Body of pancreas (tissue), 4 donors: ENCODE data around the gene SAC3D1.

Source experiments
- POLR2A ChIP-seq, 3 donors: fragments of 450-650 bp; IDR thresholded peaks; one replicate each; pipeline ENCODE4 v1.6.1; 2016; ENCODE audit warnings: antibody characterized with exemption in 3 of 3, mild to moderate bottlenecking in 2 of 3
- TF ChIP-seq, protein P1 (sequence below), 7 experiments: fragments of 450-650 bp in 4 of 7; fragments of 200-600 bp in 3 of 7; sonication (generic) in 3 of 7; IDR thresholded peaks; one replicate each; pipeline ENCODE4 v1.5.1; 2016 to 2019; ENCODE audit warnings: antibody characterized with exemption in 7 of 7

DNA sequence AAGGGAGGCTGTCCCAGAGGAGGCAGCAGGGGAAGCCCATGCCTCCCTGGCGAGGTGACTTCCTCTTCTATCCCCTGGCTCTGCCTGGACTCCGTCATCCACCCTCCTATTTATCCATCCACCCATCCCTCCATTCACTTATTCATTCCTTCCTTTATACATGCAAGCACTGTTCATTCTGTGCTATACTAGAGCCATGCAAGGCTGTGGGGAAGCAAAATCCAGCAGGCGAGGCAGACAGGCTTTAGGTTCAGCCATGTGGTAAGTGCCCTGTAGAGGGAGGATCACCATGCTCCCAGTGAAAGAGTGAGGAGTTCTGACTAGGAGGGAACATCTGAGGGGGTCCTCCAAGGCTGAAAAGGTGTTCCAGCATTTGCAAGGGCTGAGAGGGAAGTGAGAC lies 18.5 kb downstream of the SAC3D1 start:
- TF ChIP-seq, protein P1, sequence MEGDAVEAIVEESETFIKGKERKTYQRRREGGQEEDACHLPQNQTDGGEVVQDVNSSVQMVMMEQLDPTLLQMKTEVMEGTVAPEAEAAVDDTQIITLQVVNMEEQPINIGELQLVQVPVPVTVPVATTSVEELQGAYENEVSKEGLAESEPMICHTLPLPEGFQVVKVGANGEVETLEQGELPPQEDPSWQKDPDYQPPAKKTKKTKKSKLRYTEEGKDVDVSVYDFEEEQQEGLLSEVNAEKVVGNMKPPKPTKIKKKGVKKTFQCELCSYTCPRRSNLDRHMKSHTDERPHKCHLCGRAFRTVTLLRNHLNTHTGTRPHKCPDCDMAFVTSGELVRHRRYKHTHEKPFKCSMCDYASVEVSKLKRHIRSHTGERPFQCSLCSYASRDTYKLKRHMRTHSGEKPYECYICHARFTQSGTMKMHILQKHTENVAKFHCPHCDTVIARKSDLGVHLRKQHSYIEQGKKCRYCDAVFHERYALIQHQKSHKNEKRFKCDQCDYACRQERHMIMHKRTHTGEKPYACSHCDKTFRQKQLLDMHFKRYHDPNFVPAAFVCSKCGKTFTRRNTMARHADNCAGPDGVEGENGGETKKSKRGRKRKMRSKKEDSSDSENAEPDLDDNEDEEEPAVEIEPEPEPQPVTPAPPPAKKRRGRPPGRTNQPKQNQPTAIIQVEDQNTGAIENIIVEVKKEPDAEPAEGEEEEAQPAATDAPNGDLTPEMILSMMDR (IDR thresholded peaks at IDR 0.05) = no peak
- no peak for TF ChIP-seq POLR2A (IDR thresholded peaks at IDR 0.05)
